Smooth muscle cell (in vitro differentiated cells): ENCODE results near the gene CPNE6. TPM values are rescaled to one million over a fixed set of nuclear protein-coding genes. Genes with fewer than 3 reads are reported as not detected.
"Not testable (repeated sequence)": the region's sequence is repeated elsewhere in the genome, so short reads cannot be mapped to it uniquely, and the experiment has no call there.

Experiments
- DNase-seq: peaks from one replicate; lab custom pipeline; 2025; ENCODE audit not compliant: unreplicated experiment; lab: John Stamatoyannopoulos, UW
- H2AFZ ChIP-seq: fragments of 200-600 bp; sonication (generic); 2 replicates; pipeline ENCODE4 v1.6.0; 2016; ENCODE audit warnings: antibody characterized with exemption, low read depth, mild to moderate bottlenecking
- H3F3A ChIP-seq: fragments of 200-600 bp; sonication (generic); 2 replicates; pipeline ENCODE4 v1.6.0; 2017; ENCODE audit warnings: antibody characterized with exemption, low read depth
- H3K27ac ChIP-seq: fragments of 200-600 bp; sonication (generic); 2 replicates; pipeline ENCODE4 v1.5.1; 2016; ENCODE audit warnings: low read depth, mild to moderate bottlenecking
- H3K27me3 ChIP-seq: fragments of 200-600 bp; sonication (generic); 2 replicates; pipeline ENCODE4 v1.6.1; 2016; ENCODE audit warnings: low read depth, mild to moderate bottlenecking
- H3K36me3 ChIP-seq: fragments of 200-600 bp; sonication (generic); 2 replicates; pipeline ENCODE4 v1.5.1; 2016; ENCODE audit warnings: low read depth
- H3K4me1 ChIP-seq: fragments of 200-600 bp; sonication (generic); 2 replicates; pipeline ENCODE4 v1.5.1; 2016; ENCODE audit warnings: low read depth
- H3K4me2 ChIP-seq: fragments of 200-600 bp; sonication (generic); 2 replicates; pipeline ENCODE4 v1.6.0; 2016; ENCODE audit warnings: mild to moderate bottlenecking
- H3K4me3 ChIP-seq: fragments of 200-600 bp; sonication (generic); 2 replicates; pipeline ENCODE4 v1.5.1; 2016; ENCODE audit warnings: mild to moderate bottlenecking
- H3K79me2 ChIP-seq: fragments of 200-600 bp; sonication (generic); 2 replicates; pipeline ENCODE4 v1.6.0; 2016; ENCODE audit warnings: low read depth, mild to moderate bottlenecking
- H3K9ac ChIP-seq: fragments of 200-600 bp; sonication (generic); 2 replicates; pipeline ENCODE4 v1.6.0; 2016; ENCODE audit warnings: low read depth
- H3K9me3 ChIP-seq: fragments of 200-600 bp; sonication (generic); replicated peaks from 2 replicates; pipeline ENCODE4 v1.5.1; 2016; ENCODE audit warnings: low read depth
- H4K20me1 ChIP-seq: fragments of 200-600 bp; sonication (generic); 2 replicates; pipeline ENCODE4 v1.6.0; 2016; ENCODE audit warnings: low read depth
- WGBS: methylation state at CpG from one replicate; pipeline ENCODE4 v1.1.7; 2016; ENCODE audit warnings: low lambda C conversion rate; 5-methylcytosine and 5-hydroxymethylcytosine counted together
- polyA plus RNA-seq: library from polyadenylated mRNA; unstranded; fragments of >200 nt; fragmentation: Nextera tagmentation; extraction: Ambion mirVana; gene quantifications from 2 replicates; pipeline ENCODE4 v1.2.1, GENCODE V29; 2016
- total RNA-seq: library from RNA; depleted of rRNA; stranded (reverse); fragments of >200 nt; gene quantifications from 2 replicates; pipeline ENCODE4 v1.2.3, GENCODE V29; 2014
- TF ChIP-seq, protein P1 (sequence below): fragments of 200-600 bp; sonication (generic); IDR thresholded peaks from 2 replicates; pipeline ENCODE4 v1.5.1; 2017; ENCODE audit warnings: borderline replicate concordance, mild to moderate bottlenecking, antibody characterized with exemption; ENCODE audit not compliant: insufficient read depth, poor library complexity, severe bottlenecking

The CPNE6 gene
- total and polyA plus RNA-seq, 2 experiments from 2014 or later, result not detected

DNA sequence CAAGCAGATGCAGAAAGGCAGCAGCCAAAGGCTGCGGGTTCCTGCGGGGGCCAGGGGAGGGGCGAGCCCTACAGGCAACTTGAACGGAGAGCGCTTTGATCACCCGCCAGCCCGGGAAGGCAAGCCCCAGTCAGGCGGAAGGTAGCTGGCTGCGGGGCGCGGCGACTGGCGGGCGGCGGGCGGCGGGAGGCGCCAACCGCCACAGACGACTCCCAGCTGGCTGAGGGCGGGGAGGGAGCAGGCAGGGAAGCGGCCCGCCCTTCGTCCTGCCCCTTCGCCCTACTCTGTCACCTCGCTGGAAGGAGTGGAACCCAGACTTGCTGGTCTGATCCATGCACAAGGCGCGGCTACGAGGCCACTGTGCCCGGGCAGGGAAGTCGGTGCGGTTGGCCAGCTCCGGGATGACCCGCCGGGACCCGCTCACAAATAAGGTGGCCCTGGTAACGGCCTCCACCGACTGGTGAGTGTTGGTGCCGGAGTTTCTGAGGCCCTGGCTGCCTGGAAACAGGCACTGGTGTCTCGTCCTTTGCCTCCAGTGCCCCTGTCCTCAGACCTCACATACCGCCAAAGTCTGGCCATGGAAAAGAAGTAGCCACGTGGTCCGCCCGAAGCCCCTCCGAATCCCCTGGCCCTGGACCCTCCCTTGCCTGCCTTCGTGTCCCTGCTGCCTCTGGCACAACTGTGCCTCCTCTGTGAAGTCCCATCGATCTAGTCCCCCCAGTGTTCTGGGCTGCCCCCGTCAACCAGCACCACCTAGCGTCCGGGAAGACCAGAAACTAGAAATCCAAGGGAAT, 35.0 kb upstream of the CPNE6 start:
- TF ChIP-seq, protein P1, sequence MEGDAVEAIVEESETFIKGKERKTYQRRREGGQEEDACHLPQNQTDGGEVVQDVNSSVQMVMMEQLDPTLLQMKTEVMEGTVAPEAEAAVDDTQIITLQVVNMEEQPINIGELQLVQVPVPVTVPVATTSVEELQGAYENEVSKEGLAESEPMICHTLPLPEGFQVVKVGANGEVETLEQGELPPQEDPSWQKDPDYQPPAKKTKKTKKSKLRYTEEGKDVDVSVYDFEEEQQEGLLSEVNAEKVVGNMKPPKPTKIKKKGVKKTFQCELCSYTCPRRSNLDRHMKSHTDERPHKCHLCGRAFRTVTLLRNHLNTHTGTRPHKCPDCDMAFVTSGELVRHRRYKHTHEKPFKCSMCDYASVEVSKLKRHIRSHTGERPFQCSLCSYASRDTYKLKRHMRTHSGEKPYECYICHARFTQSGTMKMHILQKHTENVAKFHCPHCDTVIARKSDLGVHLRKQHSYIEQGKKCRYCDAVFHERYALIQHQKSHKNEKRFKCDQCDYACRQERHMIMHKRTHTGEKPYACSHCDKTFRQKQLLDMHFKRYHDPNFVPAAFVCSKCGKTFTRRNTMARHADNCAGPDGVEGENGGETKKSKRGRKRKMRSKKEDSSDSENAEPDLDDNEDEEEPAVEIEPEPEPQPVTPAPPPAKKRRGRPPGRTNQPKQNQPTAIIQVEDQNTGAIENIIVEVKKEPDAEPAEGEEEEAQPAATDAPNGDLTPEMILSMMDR, result peak; percentile 70
- H3K79me2 ChIP-seq, result no peaks in the 10 kb centered on the region
- peak; percentile 64 for DNase-seq
- peak overlapping the region; percentile 97 for H3K4me2 ChIP-seq
- H3K9me3 ChIP-seq, result no peaks in the 10 kb centered on the region
- 1% methylated on average over 36 of the region's 50 CpGs for WGBS
- H4K20me1 ChIP-seq, result no peaks in the 10 kb centered on the region
- H3K27ac ChIP-seq, result peak overlapping the region; percentile 31
- H3K4me1 ChIP-seq, result no peaks in the 10 kb centered on the region
- H3K27me3 ChIP-seq, result no peaks in the 10 kb centered on the region
- peak overlapping the region; percentile 84 for H3K4me3 ChIP-seq
- no peaks in the 10 kb centered on the region for H3K36me3 ChIP-seq
- H3K9ac ChIP-seq, result no peak overlapping the region
- H3F3A ChIP-seq, result no peaks in the 10 kb centered on the region
- peak overlapping the region; percentile 98 for H2AFZ ChIP-seq

DNA sequence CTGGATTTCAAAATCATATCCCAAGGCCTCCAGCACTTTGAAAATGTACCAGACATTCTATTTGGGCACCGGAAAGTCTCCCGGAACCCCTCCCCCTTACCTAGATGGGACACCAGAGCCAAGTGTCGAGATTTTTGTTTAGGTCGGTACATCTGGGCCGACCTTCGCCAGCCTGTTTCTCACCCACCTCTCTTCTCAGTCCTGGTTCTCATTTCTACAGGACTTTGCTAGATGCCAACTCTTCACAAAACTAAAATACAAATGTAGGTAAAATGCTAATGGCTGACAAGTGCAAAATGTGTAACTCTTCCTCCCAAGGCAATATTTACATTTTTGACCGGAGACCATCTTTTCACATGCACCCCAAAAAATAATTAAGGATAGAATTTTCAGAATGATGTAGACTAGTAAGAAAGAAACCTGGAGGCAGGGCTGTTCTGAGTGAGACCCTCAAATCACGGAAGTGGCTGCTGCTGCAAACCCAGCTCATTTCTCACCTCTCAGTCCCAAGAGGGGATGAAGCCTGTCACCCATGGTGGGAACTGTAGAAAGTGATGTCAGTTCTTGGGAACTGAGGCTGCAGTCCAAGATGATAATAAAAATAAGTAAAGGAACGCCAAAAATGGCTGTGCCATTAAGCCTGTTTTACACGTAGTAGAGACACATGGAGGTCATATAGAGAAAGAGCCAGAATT, 34.3 kb upstream of the CPNE6 start:
- H3K4me1 ChIP-seq, H3K79me2 ChIP-seq, H3K27me3 ChIP-seq, H3K9ac ChIP-seq, DNase-seq, H3F3A ChIP-seq, H3K9me3 ChIP-seq, H4K20me1 ChIP-seq, H3K36me3 ChIP-seq, H3K27ac ChIP-seq: not testable (repeated sequence)
- Histone ChIP-seq H3K4me2 (peak overlapping the region; percentile 97), H3K4me3 (peak overlapping the region; percentile 84), H2AFZ (peak overlapping the region; percentile 98)
- 51% methylated on average over 10 of the region's 10 CpGs for whole genome bisulfite sequencing

DNA sequence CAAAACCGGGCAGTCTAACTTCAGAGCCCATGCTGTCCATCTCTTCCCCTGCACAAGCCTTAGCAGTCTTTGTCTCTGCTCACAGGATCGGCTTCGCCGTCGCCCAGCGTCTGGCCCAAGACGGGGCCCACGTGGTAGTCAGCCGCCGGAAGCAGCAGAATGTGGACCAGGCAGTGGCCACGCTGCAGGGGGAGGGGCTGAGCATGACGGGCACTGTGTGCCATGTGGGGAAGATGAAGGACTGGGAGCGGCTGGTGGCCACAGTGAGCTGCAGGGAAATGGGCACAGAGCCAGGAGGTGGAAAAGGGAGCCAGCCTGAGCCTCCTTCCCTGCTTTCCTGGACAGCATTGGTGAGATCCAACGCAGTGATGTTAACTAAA, 33.7 kb upstream of the CPNE6 start:
- WGBS, result 86% methylated on average over 14 of the region's 14 CpGs
- H3K79me2 ChIP-seq, result no peaks in the 10 kb centered on the region
- H3K4me1 ChIP-seq, result no peaks in the 10 kb centered on the region
- DNase-seq, result no peak
- no peak overlapping the region for H3K4me2 ChIP-seq
- H3K9ac ChIP-seq, result no peak overlapping the region
- H3K9me3 ChIP-seq, result no peaks in the 10 kb centered on the region
- H3K4me3 ChIP-seq, result no peak overlapping the region
- TF ChIP-seq, protein P1, result no peak
- no peak overlapping the region for H2AFZ ChIP-seq
- H3K27me3 ChIP-seq, result no peaks in the 10 kb centered on the region
- no peaks in the 10 kb centered on the region for H3K36me3 ChIP-seq
- H4K20me1 ChIP-seq, result no peaks in the 10 kb centered on the region
- H3F3A ChIP-seq, result no peaks in the 10 kb centered on the region
- H3K27ac ChIP-seq, result no peak overlapping the region

GRCh38 chr14:24038686-24039085, 32.7 kb upstream of the CPNE6 start:
- Histone ChIP-seq H3K9ac (no peak overlapping the region), H3K4me1 (no peaks in the 10 kb centered on the region), H3K4me2 (no peak overlapping the region), H3K27ac (no peak overlapping the region), H3K79me2 (no peaks in the 10 kb centered on the region), H3F3A (no peaks in the 10 kb centered on the region), H3K36me3 (no peaks in the 10 kb centered on the region), H4K20me1 (no peaks in the 10 kb centered on the region), H3K9me3 (no peaks in the 10 kb centered on the region), H2AFZ (no peak overlapping the region), H3K27me3 (no peaks in the 10 kb centered on the region), H3K4me3 (no peak overlapping the region)
- no peak for DNase-seq
- TF ChIP-seq, protein P1, result no peak
- WGBS, result 81% methylated on average over 2 of the region's 2 CpGs
